Liver (tissue), 9 donors: ENCODE measurements around the gene PDRG1. TPM values are rescaled to one million over a fixed set of nuclear protein-coding genes. Genes with fewer than 3 reads are reported as not detected.

Experiments
- DNase-seq: peaks from one replicate; pipeline ENCODE4 v3.0.0-alpha.2; 2017; ENCODE audit warnings: low spot score
- H3K27ac ChIP-seq, 2 donors: one replicate each; pipeline ENCODE4 v1.7.0; 2013; ENCODE audit warnings: inconsistent platforms in 2 of 2, low read length in 2 of 2, control low read depth in 1 of 2, low read depth in 1 of 2, mild to moderate bottlenecking in 1 of 2
- H3K27me3 ChIP-seq, 4 donors: one replicate each; pipeline versions ENCODE4 v1.6.1 to v1.7.0; 2013; ENCODE audit warnings: low read length in 3 of 4, inconsistent platforms in 1 of 4, mild to moderate bottlenecking in 1 of 4, moderate library complexity in 1 of 4; ENCODE audit not compliant: control insufficient read depth in 4 of 4, insufficient read depth in 4 of 4
- H3K36me3 ChIP-seq, 4 donors: one replicate each; pipeline versions ENCODE4 v1.6.1 to v1.7.0; 2013; ENCODE audit warnings: low read length in 3 of 4, mild to moderate bottlenecking in 3 of 4, low read depth in 1 of 4, moderate library complexity in 1 of 4; ENCODE audit not compliant: control insufficient read depth in 4 of 4, insufficient read depth in 3 of 4
- H3K4me1 ChIP-seq, 4 donors: one replicate each; pipeline versions ENCODE4 v1.6.1 to v1.7.0; 2013; ENCODE audit warnings: low read length in 3 of 4, mild to moderate bottlenecking in 3 of 4, moderate library complexity in 1 of 4; ENCODE audit not compliant: control insufficient read depth in 4 of 4, insufficient read depth in 4 of 4
- H3K4me3 ChIP-seq, 3 donors: one replicate each; pipeline versions ENCODE4 v1.6.1 to v1.7.0; 2013; ENCODE audit warnings: low read length in 3 of 3, control low read depth in 1 of 3, low read depth in 1 of 3, mild to moderate bottlenecking in 1 of 3
- H3K9ac ChIP-seq, 2 donors: one replicate each; pipeline ENCODE4 v1.7.0; 2013; ENCODE audit warnings: low read length in 2 of 2, mild to moderate bottlenecking in 2 of 2, moderate library complexity in 2 of 2, control low read depth in 1 of 2, low read depth in 1 of 2
- H3K9me3 ChIP-seq, 4 donors: one replicate each; pipeline versions ENCODE4 v1.6.1 to v1.7.0; 2013; ENCODE audit warnings: low read length in 3 of 4; ENCODE audit not compliant: control insufficient read depth in 4 of 4
- ATF3 ChIP-seq: IDR thresholded peaks from 2 replicates; pipeline ENCODE4 v1.6.1; 2016; ENCODE audit warnings: antibody characterized with exemption
- EGR1 ChIP-seq, 2 donors: IDR thresholded peaks; 2 replicates each; pipeline ENCODE4 v1.6.1; 2016 to 2018; ENCODE audit warnings: antibody characterized with exemption in 2 of 2, low read depth in 2 of 2
- FOXA1 ChIP-seq: IDR thresholded peaks from 2 replicates; pipeline ENCODE4 v1.6.1; 2016; ENCODE audit warnings: antibody characterized with exemption
- GABPA ChIP-seq, 2 donors: IDR thresholded peaks in 1 of 2; conservative IDR thresholded peaks in 1 of 2; 2 replicates each; pipeline ENCODE4 v1.6.1; 2016; ENCODE audit warnings: antibody characterized with exemption in 2 of 2, mild to moderate bottlenecking in 1 of 2, moderate library complexity in 1 of 2
- HNF4A ChIP-seq, 2 donors: conservative IDR thresholded peaks; 2 replicates each; pipeline ENCODE4 v1.6.1; 2016; ENCODE audit warnings: antibody characterized with exemption in 2 of 2, mild to moderate bottlenecking in 2 of 2
- HNF4G ChIP-seq: IDR thresholded peaks from 2 replicates; pipeline ENCODE4 v1.6.1; 2016; ENCODE audit warnings: antibody characterized with exemption
- JUND ChIP-seq, 2 donors: IDR thresholded peaks; 2 replicates each; pipeline ENCODE4 v1.6.1; 2016; ENCODE audit warnings: antibody characterized with exemption in 2 of 2
- MAX ChIP-seq: IDR thresholded peaks from 2 replicates; pipeline ENCODE4 v1.6.1; 2016; ENCODE audit warnings: antibody characterized with exemption
- NR2F2 ChIP-seq: IDR thresholded peaks from 2 replicates; pipeline ENCODE4 v1.6.1; 2016; ENCODE audit warnings: antibody characterized with exemption
- RAD21 ChIP-seq, 2 donors: IDR thresholded peaks; 2 replicates each; pipeline ENCODE4 v1.6.1; 2016; ENCODE audit warnings: antibody characterized with exemption in 2 of 2, mild to moderate bottlenecking in 2 of 2
- REST ChIP-seq: IDR thresholded peaks from 2 replicates; pipeline ENCODE4 v1.6.1; 2016; ENCODE audit warnings: antibody characterized with exemption, mild to moderate bottlenecking
- RXRA ChIP-seq, 2 donors: IDR thresholded peaks; 2 replicates each; pipeline ENCODE4 v1.6.1; 2017 to 2018; ENCODE audit warnings: antibody characterized with exemption in 2 of 2, mild to moderate bottlenecking in 1 of 2
- SP1 ChIP-seq: IDR thresholded peaks from 2 replicates; pipeline ENCODE4 v1.6.1; 2018; ENCODE audit warnings: antibody characterized with exemption, mild to moderate bottlenecking
- TAF1 ChIP-seq: conservative IDR thresholded peaks from 2 replicates; pipeline ENCODE4 v1.6.1; 2016; ENCODE audit warnings: antibody characterized with exemption, mild to moderate bottlenecking
- YY1 ChIP-seq: IDR thresholded peaks from 2 replicates; pipeline ENCODE4 v1.6.1; 2016; ENCODE audit warnings: antibody characterized with exemption, mild to moderate bottlenecking
- WGBS: extraction: QIAGEN DNeasy Blood & Tissue Kit; methylation state at CpG from one replicate; pipeline ENCODE4 v1.1.7; 2013; 5-methylcytosine and 5-hydroxymethylcytosine counted together
- polyA plus RNA-seq, 2 donors: library from polyadenylated mRNA; stranded (reverse) in 1 of 2; unstranded in 1 of 2; fragments of 200-250 nt in 1 of 2; fragments of >200 nt in 1 of 2; fragmentation: Nextera tagmentation in 1 of 2; extraction: Ambion mirVana in 1 of 2; gene quantifications; one replicate each; pipeline versions ENCODE4 v1.2.1 to v1.2.3, GENCODE V29; 2013 to 2015
- total RNA-seq, 2 donors: library from RNA; depleted of rRNA; stranded (reverse); fragments of >200 nt; gene quantifications; one replicate each; pipeline ENCODE4 v1.2.3, GENCODE V29; 2014
- TF ChIP-seq, protein P1 (sequence below): fragments of 150-350 bp; IDR thresholded peaks from 2 replicates; pipeline ENCODE4 v1.5.1; 2017; ENCODE audit warnings: improper control_type of control experiment, low read depth, low read length; ENCODE audit not compliant: missing input control
- TF ChIP-seq, protein P2 (sequence below): IDR thresholded peaks from 2 replicates; pipeline ENCODE4 v1.6.1; 2016; ENCODE audit warnings: antibody characterized with exemption
- donor health status: healthy.
- donor health status: healthy.
- donor health status: healthy.
- donor health status: healthy.
- donor health status: healthy.

Gene PDRG1
- total and polyA plus RNA-seq, 4 donors, result 2.2 to 8.0 (median 3.6) TPM

DNA sequence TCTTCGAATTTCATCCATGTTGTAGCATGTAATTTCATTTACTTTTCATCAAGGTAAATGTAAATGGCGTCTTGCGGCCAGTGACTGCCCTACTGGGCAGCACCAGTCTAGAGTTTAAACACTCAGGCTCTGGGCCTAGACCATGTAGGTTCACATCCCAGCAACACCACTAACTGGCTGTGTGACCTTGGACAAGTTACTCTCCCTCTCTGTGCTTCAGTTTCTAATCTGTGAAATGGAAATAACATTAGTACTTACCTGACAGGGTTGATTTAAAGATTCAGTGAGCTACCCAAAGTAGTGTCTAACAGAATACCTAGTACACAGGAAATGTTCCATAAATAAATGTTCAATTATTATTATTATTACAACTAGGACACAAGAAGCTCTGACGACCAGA is 29.3 kb downstream of the PDRG1 start:
- Histone ChIP-seq H3K4me1 (no peaks in the 10 kb centered on the region), H3K27ac (no peak overlapping the region), H3K27me3 (peaks cover 0 to 3% (median 0%) of the 10 kb centered on the region in 4 donors), H3K4me3 (no peak overlapping the region), H3K9ac (no peak overlapping the region), H3K36me3 (no peaks in the 10 kb centered on the region), H3K9me3 (no peaks in the 10 kb centered on the region)
- WGBS, result 83% methylated on average over 4 of the region's 4 CpGs
- no peak for TF ChIP-seq NR2F2
- no peak for TF ChIP-seq TAF1
- no peak for TF ChIP-seq REST
- no peak for TF ChIP-seq EGR1 (IDR thresholded peaks at IDR 0.05; ENCODE audit: low read depth in 2 of 2)
- TF ChIP-seq HNF4A (conservative IDR thresholded peaks at IDR 0.05), result no peak
- no peak for TF ChIP-seq MAX
- no peak for TF ChIP-seq RAD21 (IDR thresholded peaks at IDR 0.05)
- TF ChIP-seq HNF4G, result no peak
- TF ChIP-seq FOXA1, result no peak
- TF ChIP-seq JUND (IDR thresholded peaks at IDR 0.05), result no peak
- no peak for TF ChIP-seq GABPA (IDR thresholded peaks at IDR 0.05 in 1 of 2, conservative IDR thresholded peaks at IDR 0.05 in 1 of 2)
- no peak for TF ChIP-seq RXRA (IDR thresholded peaks at IDR 0.05)
- TF ChIP-seq, protein P1, sequence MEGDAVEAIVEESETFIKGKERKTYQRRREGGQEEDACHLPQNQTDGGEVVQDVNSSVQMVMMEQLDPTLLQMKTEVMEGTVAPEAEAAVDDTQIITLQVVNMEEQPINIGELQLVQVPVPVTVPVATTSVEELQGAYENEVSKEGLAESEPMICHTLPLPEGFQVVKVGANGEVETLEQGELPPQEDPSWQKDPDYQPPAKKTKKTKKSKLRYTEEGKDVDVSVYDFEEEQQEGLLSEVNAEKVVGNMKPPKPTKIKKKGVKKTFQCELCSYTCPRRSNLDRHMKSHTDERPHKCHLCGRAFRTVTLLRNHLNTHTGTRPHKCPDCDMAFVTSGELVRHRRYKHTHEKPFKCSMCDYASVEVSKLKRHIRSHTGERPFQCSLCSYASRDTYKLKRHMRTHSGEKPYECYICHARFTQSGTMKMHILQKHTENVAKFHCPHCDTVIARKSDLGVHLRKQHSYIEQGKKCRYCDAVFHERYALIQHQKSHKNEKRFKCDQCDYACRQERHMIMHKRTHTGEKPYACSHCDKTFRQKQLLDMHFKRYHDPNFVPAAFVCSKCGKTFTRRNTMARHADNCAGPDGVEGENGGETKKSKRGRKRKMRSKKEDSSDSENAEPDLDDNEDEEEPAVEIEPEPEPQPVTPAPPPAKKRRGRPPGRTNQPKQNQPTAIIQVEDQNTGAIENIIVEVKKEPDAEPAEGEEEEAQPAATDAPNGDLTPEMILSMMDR, result no peak
- TF ChIP-seq SP1, result no peak
- TF ChIP-seq ATF3, result no peak
- DNase-seq, result no peak

DNA sequence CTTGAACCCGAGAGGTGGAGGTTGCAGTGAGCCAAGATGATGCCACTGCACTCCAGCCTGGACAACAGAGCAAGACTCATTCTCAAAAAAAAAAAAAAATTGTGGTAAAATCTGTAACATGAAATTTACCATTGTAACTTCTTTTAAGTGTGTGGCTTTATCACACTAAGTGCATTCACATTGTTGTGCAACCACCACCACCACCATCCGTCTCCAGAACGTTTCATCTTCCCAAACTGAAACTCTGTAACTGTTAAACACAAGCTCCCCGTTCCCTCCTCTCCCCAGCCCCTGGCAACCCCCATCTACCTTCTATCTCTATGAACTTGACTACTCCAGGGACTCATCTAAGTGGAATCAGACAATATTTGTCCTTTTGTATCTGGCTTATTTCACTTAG is 29.7 kb downstream of the PDRG1 start:
- WGBS, result 59% methylated on average over 4 of the region's 4 CpGs
- Histone ChIP-seq H3K27ac (no peak overlapping the region), H3K9me3 (no peaks in the 10 kb centered on the region), H3K9ac (no peak overlapping the region), H3K4me3 (no peak overlapping the region), H3K36me3 (no peaks in the 10 kb centered on the region), H3K4me1 (no peaks in the 10 kb centered on the region), H3K27me3 (peaks cover 0 to 3% (median 0%) of the 10 kb centered on the region in 4 donors)
- no peak for DNase-seq
- TF ChIP-seq HNF4A (conservative IDR thresholded peaks at IDR 0.05) (no peak), RXRA (IDR thresholded peaks at IDR 0.05) (no peak), YY1 (no peak), JUND (IDR thresholded peaks at IDR 0.05) (no peak), FOXA1 (no peak), MAX (no peak), REST (no peak), RAD21 (IDR thresholded peaks at IDR 0.05) (no peak), HNF4G (no peak), TAF1 (no peak)
- TF ChIP-seq, protein P2, sequence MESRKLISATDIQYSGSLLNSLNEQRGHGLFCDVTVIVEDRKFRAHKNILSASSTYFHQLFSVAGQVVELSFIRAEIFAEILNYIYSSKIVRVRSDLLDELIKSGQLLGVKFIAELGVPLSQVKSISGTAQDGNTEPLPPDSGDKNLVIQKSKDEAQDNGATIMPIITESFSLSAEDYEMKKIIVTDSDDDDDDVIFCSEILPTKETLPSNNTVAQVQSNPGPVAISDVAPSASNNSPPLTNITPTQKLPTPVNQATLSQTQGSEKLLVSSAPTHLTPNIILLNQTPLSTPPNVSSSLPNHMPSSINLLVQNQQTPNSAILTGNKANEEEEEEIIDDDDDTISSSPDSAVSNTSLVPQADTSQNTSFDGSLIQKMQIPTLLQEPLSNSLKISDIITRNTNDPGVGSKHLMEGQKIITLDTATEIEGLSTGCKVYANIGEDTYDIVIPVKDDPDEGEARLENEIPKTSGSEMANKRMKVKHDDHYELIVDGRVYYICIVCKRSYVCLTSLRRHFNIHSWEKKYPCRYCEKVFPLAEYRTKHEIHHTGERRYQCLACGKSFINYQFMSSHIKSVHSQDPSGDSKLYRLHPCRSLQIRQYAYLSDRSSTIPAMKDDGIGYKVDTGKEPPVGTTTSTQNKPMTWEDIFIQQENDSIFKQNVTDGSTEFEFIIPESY, result no peak
- TF ChIP-seq, protein P1, result no peak
